Stimulated activated CD4-positive, alpha-beta T cell treated with anti-CD3 and anti-CD28 coated beads, TNF-alpha, amount 100 ng/mL, for 24 hours (primary cell): Measurements from ENCODE around the gene METTL25B.

Source experiments
- DNase-seq, 3 experiments: peaks; one replicate each; pipeline ENCODE4 v3.0.0-alpha.2; 2020; ENCODE audit warnings: low read depth in 3 of 3

The METTL25B gene

DNA sequence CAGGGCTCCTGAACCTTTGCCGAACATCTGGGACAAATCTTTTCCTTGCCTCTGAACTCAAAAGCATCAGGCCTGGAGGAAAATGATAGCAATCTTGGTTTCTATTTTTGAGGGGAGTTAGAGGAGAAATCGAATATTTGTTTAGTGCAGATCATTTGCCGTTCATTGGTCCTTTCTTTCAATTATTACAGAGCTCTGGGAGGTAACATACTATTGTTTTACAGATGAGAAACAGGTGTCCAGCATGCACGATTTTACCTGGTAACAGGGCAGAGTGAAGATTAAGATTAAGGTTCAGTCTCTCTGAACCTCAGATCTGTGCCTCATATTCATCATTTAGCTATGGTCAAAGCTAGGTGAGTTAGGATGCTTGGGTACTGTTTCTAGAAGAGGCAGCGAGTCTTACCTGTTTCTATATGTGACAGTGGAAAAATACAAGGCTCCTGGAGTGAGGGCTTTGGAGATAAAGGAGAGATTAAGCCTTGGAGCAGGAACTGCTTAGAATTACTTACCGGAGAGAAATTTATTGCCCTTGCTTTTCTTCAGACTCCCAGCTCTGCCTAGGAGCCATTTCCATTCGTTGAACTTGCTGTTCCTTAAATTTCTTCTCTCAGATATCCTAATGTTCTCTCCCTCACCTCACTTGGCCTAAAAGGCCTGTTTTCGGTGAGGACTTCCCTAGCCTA, 40.5 kb downstream of the METTL25B start:
- no peak for DNase-seq

DNA sequence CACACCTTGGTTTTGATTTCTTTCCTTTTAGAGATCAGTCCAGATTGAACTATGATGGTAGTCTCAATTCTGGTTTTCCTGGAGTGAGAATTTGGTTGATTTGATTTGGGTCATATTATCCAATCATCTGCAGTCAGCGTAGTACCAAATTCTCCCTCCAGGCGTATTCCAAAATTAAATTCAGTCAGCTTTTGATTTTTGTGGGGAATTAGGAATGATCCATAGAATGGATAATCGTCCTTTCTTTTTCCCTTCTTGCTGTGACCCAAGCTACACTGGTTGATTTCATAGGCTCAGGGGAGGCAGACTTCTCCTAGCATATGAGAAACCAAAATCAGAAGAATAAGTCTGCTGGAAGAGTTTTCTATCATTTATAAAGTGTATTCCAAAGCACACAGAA, 44.0 kb downstream of the METTL25B start:
- DNase-seq, result no peak

GRCh38 chr1:156772728-156773497, 44.6 kb downstream of the METTL25B start:
- no peak for DNase-seq

DNA sequence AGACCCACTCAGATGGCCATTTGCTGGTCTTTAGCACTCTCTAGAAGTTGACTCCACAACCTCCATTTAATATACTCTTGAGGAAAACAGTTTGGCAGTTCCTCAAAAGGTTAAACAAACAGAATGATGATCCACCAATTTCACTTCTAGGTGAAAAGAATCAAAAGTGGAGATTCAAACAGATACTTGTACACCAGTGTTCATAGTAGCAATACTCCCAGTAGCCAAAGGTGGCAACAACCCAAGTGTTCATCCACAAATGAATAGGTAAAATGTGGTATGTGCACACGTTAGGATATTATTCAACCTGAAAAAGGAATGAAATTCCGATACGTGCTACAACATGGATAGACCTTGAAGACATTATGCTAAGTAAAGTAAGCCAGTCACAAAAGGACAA, 45.3 kb downstream of the METTL25B start:
- DNase-seq, result no peak

GRCh38 chr1:156775799-156776198, 47.5 kb downstream of the METTL25B start:
- no peak for DNase-seq

- DNase-seq, result no peak
These were observed 48.7 kb downstream of the METTL25B start for GRCh38 chr1:156776942-156777341.

- DNase-seq, result no peak
These were observed 49.3 kb downstream of the METTL25B start for GRCh38 chr1:156777573-156777972.

DNA sequence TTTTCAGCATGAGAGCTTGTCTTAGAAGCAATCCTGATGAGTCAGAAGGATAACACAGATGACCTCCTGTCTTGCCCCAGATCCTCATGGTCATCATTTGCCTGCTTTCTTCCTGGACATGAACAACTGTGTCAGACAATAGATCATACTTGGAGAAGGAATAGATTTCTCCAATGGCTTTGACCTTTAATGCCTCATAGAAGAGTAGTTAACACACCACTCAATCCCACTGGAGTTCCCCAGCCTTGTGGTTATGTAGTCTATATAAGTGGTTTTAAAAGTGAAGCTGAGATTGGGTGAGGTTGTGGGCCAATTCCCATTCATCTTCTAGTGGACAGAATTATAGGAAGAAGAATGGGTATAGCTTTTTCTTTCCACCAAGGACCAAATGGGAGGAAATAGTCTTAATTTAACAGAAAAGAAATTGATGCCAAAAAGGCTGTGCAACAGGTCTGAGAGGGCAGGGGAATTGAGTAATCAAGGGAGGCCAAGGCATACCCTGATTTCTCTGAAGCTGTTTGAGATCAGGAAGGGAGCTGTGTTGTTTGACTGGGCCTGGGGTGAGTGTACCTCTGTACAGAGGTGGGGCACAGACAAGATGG, 53.4 kb downstream of the METTL25B start:
- DNase-seq, result no peak

GRCh38 chr1:156785458-156785857, 57.2 kb downstream of the METTL25B start:
- DNase-seq, result no peak
